GM10266 (cell line): ENCODE measurements around the gene TMEM170B.

ENCODE experiments used
- DNase-seq: peaks from one replicate; pipeline ENCODE4 v3.0.0; 2012; ENCODE audit errors: extremely low spot score
- TF ChIP-seq, protein P1 (sequence below): IDR thresholded peaks from 2 replicates; pipeline ENCODE4 v1.5.1; 2012; ENCODE audit warnings: mild to moderate bottlenecking, low read depth; ENCODE audit not compliant: control insufficient read depth, insufficient read depth; ENCODE audit errors: missing control alignments

Gene TMEM170B

GRCh38 chr6:11621119-11621518, 83.6 kb downstream of the TMEM170B start:
- no peak for DNase-seq
- TF ChIP-seq, protein P1, sequence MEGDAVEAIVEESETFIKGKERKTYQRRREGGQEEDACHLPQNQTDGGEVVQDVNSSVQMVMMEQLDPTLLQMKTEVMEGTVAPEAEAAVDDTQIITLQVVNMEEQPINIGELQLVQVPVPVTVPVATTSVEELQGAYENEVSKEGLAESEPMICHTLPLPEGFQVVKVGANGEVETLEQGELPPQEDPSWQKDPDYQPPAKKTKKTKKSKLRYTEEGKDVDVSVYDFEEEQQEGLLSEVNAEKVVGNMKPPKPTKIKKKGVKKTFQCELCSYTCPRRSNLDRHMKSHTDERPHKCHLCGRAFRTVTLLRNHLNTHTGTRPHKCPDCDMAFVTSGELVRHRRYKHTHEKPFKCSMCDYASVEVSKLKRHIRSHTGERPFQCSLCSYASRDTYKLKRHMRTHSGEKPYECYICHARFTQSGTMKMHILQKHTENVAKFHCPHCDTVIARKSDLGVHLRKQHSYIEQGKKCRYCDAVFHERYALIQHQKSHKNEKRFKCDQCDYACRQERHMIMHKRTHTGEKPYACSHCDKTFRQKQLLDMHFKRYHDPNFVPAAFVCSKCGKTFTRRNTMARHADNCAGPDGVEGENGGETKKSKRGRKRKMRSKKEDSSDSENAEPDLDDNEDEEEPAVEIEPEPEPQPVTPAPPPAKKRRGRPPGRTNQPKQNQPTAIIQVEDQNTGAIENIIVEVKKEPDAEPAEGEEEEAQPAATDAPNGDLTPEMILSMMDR, result no peak

- no peak for DNase-seq
- TF ChIP-seq, protein P1, result no peak
Observed at GRCh38 chr6:11622156-11622555, 84.6 kb downstream of the TMEM170B start.

GRCh38 chr6:11623272-11623671, 85.7 kb downstream of the TMEM170B start:
- no peak for DNase-seq
- TF ChIP-seq, protein P1, result no peak

DNA sequence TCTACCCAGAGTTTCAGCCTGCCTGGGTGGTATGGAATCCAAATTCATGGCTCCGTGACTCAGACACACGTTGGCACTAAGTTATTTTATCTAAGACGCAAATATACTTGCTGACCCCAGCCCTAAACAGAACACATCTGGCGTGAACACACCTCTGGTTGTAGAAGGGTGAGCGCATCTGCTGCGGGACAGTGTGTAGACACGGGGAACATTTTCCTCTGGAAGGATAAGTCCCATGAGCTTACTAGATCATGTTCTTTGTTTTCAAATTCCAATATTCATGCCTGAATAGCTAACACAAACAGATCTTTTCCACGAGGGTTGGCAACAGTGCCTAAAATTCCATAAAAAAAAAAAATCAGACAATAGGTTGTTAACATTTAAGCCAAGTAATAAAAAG, 87.8 kb downstream of the TMEM170B start:
- TF ChIP-seq, protein P1, result no peak
- no peak for DNase-seq

DNA sequence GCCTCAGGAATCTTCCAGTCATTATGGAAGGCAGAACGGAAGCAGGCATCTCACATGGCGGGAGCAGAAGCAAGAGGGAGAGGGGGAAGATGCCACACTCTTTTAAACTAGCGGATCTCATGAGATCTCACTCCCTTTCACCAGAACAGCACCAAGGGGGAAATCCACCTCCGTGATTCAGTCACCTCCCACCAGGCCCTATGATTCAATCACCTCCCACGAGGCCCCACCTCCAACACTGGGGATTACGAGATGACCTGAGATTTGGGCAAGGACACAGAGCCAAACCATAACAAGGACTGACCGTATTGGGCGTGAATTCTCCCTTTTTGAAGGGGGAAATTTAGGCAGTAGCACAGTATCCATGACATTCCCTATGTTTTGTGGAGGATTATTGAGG, 88.8 kb downstream of the TMEM170B start:
- DNase-seq, result no peak
- TF ChIP-seq, protein P1, result no peak

GRCh38 chr6:11628562-11628961, 91.0 kb downstream of the TMEM170B start:
- no peak for DNase-seq

DNA sequence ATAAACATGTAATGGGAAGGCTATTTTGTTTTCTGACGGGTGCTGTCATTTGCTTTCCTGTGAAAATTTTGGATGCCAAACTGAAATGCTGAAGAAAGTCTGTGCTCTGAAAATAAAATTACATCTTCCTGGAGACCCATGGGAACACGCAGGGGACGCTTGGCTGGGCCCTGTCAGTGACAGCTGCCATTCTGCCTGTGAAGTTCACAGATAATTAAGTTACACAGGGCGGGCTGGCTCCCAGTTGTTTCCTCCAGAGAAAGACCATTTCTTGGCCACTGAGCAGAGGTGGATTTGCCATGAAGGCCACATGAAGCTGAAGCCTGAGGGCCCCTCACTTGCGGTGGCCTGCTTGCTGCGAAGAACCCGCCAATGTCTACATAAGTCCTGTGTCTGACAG, 93.5 kb downstream of the TMEM170B start:
- no peak for DNase-seq
- TF ChIP-seq, protein P1, result no peak

More at GRCh38 chr6:11628562-11628961, 91.0 kb downstream of the TMEM170B start:
- TF ChIP-seq, protein P1, result no peak
